Spleen (tissue), 7 donors: ENCODE results near the gene SHC2.

ENCODE experiments used
- POLR2A ChIP-seq, 3 donors: fragments of 450-650 bp; IDR thresholded peaks; one replicate each; pipeline ENCODE4 v1.5.1; 2017; ENCODE audit warnings: antibody characterized with exemption in 3 of 3, mild to moderate bottlenecking in 1 of 3
- POLR2AphosphoS5 ChIP-seq, 3 donors: sonication (generic); formaldehyde crosslinking; IDR thresholded peaks; one replicate each; pipeline ENCODE4 v1.5.1; 2017; ENCODE audit warnings: antibody characterized with exemption in 3 of 3
- TF ChIP-seq, protein P1 (sequence below), 11 experiments: fragments of 200-600 bp in 7 of 11; fragments of 450-650 bp in 4 of 11; sonication (generic) in 4 of 11; IDR thresholded peaks in 8 of 11; conservative IDR thresholded peaks in 3 of 11; 1 replicate in 7 of 11; 2 replicates in 4 of 11; pipeline versions ENCODE4 v1.4.0 to v1.8.0; 2016 to 2021; ENCODE audit warnings: antibody characterized with exemption in 11 of 11, inconsistent platforms in 4 of 11, mild to moderate bottlenecking in 1 of 11
- donor health status: DM: no; HTN: no; CAD: no; lungs with moderate emphysema.
- donor health status: DM: no; HTN: no; CAD: no.
- donor health status: DM: no; HTN: no; CAD: no.

GRCh38 chr19:455031-455705 is 5.7 kb downstream of the SHC2 start:
- no peak for TF ChIP-seq POLR2AphosphoS5 (IDR thresholded peaks at IDR 0.05)
- TF ChIP-seq, protein P1, sequence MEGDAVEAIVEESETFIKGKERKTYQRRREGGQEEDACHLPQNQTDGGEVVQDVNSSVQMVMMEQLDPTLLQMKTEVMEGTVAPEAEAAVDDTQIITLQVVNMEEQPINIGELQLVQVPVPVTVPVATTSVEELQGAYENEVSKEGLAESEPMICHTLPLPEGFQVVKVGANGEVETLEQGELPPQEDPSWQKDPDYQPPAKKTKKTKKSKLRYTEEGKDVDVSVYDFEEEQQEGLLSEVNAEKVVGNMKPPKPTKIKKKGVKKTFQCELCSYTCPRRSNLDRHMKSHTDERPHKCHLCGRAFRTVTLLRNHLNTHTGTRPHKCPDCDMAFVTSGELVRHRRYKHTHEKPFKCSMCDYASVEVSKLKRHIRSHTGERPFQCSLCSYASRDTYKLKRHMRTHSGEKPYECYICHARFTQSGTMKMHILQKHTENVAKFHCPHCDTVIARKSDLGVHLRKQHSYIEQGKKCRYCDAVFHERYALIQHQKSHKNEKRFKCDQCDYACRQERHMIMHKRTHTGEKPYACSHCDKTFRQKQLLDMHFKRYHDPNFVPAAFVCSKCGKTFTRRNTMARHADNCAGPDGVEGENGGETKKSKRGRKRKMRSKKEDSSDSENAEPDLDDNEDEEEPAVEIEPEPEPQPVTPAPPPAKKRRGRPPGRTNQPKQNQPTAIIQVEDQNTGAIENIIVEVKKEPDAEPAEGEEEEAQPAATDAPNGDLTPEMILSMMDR (IDR thresholded peaks at IDR 0.05 in 8 of 11, conservative IDR thresholded peaks at IDR 0.05 in 3 of 11), result no peak
- TF ChIP-seq POLR2A (IDR thresholded peaks at IDR 0.05), result no peak
